Measurements from ENCODE around the gene SMTN.

SMTN gene

GRCh38 chr22:31127181-31127772, 46.2 kb downstream of the SMTN start:
- no peak for DNase-seq (ENCODE audit: low read depth, low spot score)

- no peak for DNase-seq (ENCODE audit: low read depth, low spot score)
Observed at GRCh38 chr22:31128156-31128555, 47.0 kb downstream of the SMTN start.

- no peak for DNase-seq (ENCODE audit: low read depth, low spot score)
Observed at GRCh38 chr22:31130873-31131272, 49.8 kb downstream of the SMTN start.

- DNase-seq (ENCODE audit: low read depth, low spot score), result no peak
Observed at GRCh38 chr22:31133911-31134310, 52.8 kb downstream of the SMTN start.

- DNase-seq (ENCODE audit: low read depth, low spot score), result no peak
Observed at GRCh38 chr22:31134688-31135087, 53.6 kb downstream of the SMTN start.

- DNase-seq (ENCODE audit: low read depth, low spot score), result no peak
Observed at GRCh38 chr22:31135706-31136105, 54.6 kb downstream of the SMTN start.

- DNase-seq (ENCODE audit: low read depth, low spot score), result no peak
Observed at GRCh38 chr22:31136155-31136554, 55.0 kb downstream of the SMTN start.

- no peak for DNase-seq (ENCODE audit: low read depth, low spot score)
Observed at GRCh38 chr22:31136711-31137110, 55.6 kb downstream of the SMTN start.

- DNase-seq (ENCODE audit: low read depth, low spot score), result no peak
Observed at GRCh38 chr22:31137721-31138120, 56.6 kb downstream of the SMTN start.

GRCh38 chr22:31138126-31138525, 57.0 kb downstream of the SMTN start:
- no peak for DNase-seq (ENCODE audit: low read depth, low spot score)

GRCh38 chr22:31139066-31139465, 57.9 kb downstream of the SMTN start:
- DNase-seq (ENCODE audit: low read depth, low spot score), result no peak

- DNase-seq (ENCODE audit: low read depth, low spot score), result peak; percentile 62
Observed at GRCh38 chr22:31139866-31140716, 59.0 kb downstream of the SMTN start, which contains the start of gene PLA2G3. TSS of gene PLA2G3 (minus strand) at chr22:31140508. CDS start at chr22:31140354, 154 bp downstream.

GRCh38 chr22:31140746-31141145, 59.6 kb downstream of the SMTN start:
- DNase-seq (ENCODE audit: low read depth, low spot score), result no peak

GRCh38 chr22:31141551-31141950, 60.4 kb downstream of the SMTN start:
- no peak for DNase-seq (ENCODE audit: low read depth, low spot score)

- no peak for DNase-seq (ENCODE audit: low read depth, low spot score)
Observed at GRCh38 chr22:31142285-31142684, 61.2 kb downstream of the SMTN start.

- DNase-seq (ENCODE audit: low read depth, low spot score), result no peak
Observed at GRCh38 chr22:31143038-31143437, 61.9 kb downstream of the SMTN start.

- no peak for DNase-seq (ENCODE audit: low read depth, low spot score)
Observed at GRCh38 chr22:31143537-31143936, 62.4 kb downstream of the SMTN start.

- DNase-seq (ENCODE audit: low read depth, low spot score), result no peak
Observed at GRCh38 chr22:31144223-31144622, 63.1 kb downstream of the SMTN start.

- DNase-seq (ENCODE audit: low read depth, low spot score), result no peak
Observed at GRCh38 chr22:31148488-31148887, 67.4 kb downstream of the SMTN start.

GRCh38 chr22:31148953-31149627, 68.0 kb downstream of the SMTN start:
- DNase-seq (ENCODE audit: low read depth, low spot score), result peak; percentile 45

GRCh38 chr22:31150615-31151014, 69.5 kb downstream of the SMTN start:
- DNase-seq (ENCODE audit: low read depth, low spot score), result no peak

- DNase-seq (ENCODE audit: low read depth, low spot score), result no peak
Observed at GRCh38 chr22:31151872-31152271, 70.8 kb downstream of the SMTN start.

GRCh38 chr22:31153357-31153756, 72.2 kb downstream of the SMTN start:
- DNase-seq (ENCODE audit: low read depth, low spot score), result no peak

All from brain pericyte (primary cell).